Fibroblast of skin of left biceps (primary cell): ENCODE results near the gene RP2.

Experiments
- DNase-seq, 2 experiments: peaks; one replicate each; pipeline ENCODE4 v3.0.0-alpha.2; 2013; ENCODE audit warnings: low read depth in 2 of 2

Gene RP2

DNA sequence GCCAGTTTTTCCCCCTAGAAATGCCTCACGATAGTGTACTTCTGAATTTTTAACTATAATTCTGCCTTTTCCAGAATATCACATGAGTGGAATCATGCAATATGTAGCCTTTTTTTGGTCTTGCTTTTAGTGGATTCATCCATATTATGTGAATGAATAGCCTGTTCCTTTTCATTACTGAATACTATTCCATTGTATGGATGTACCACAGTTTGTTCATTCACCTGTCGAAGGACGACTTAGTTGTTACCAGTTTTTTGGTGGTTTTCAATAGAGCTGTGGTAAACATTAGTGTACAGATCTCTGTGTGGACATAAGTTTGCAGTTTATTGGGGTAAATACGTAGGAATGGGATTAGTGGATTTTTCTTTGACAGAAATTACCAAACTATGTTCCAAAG lies 83.4 kb downstream of the RP2 start:
- DNase-seq: no peak

DNA sequence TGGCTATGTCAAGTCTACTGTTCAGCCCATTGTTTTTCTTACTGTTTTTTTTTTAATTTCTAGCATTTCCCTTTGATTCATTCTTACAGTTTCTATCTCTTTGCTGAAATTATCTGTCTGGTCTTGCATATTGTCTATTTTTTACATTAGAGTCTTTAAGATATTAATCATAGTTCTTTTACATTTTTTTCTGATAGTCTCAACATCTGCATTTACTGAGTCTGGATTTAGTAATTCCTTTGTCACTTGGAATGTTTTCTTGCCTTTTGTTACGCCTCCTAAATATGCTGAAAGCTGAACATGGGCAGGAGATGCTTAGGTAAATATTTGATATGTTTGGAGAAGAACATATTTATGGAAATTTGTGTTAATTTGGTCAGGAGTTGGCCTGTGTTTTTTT lies 85.8 kb downstream of the RP2 start:
- DNase-seq: no peak

DNA sequence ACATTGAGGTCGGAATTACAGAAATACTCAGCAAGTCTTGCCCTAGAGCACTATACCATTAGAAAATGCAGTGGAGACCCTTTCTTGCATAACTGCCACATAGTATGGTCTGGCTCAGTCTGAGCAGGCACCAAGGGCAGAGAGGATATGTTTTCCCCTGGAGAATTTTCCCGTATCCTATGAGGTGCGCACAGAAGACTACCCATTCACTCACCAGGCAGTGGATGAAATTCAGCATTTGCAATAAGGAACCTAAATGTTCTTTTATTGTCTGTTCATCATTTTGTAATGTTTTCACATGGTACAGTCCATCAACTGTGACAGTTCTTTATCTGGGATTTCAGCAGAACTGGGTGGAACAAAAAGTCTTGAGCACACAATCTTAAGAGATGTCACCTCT lies 90.9 kb downstream of the RP2 start:
- no peak for DNase-seq

DNA sequence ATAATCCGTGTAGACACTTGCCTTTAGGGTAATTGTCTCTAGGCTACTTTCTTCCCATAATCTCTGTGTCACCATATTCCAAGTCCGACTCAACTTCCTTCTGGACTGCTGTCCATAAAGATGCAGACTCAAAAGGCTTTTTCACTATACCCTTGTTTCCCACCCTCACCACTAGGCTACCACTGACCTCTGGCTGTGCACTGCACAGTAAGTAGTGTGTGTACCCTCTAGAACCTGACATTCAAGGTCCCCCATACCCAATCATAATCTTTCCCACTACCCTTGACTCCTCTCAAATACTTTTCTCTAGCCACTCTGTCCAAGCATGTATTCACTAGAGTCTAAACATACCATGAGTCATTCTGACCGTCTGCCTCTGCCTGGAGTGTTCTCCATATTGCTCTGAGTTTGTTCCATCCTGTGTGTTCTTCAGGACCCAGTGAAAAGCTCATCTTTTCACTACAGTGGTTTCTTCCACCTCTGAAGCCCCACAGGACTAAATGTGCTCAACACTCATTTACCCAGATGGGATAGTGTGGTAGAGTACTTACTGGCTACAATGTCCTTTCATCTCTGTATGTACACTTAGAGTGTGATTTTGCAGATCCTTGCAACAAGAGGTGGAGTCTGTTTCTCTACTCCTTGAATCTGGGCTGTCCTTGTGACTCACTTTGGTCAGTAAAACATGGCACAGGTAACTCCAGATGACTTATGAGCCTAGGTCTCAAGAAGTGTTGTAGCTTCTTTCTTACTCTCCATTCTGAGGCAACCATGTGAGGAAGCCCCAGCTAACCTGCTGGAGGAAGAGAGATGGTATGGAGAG lies 92.8 kb downstream of the RP2 start:
- DNase-seq: no peak
